ENCODE data around the gene CHST3. TPM values are rescaled to one million over a fixed set of nuclear protein-coding genes. Genes with fewer than 3 reads are reported as not detected.

CHST3 gene
- total and polyA plus RNA-seq, 10 of the 15 experiments (the other 5 are each of a cell fraction or from before 2014, with no cell fraction given): 0.03 to 0.50 (median 0.05) TPM; not detected in 2

GRCh38 chr10:72034761-72035160, 70.6 kb downstream of the CHST3 start (continued):
- TF ChIP-seq, protein P1, sequence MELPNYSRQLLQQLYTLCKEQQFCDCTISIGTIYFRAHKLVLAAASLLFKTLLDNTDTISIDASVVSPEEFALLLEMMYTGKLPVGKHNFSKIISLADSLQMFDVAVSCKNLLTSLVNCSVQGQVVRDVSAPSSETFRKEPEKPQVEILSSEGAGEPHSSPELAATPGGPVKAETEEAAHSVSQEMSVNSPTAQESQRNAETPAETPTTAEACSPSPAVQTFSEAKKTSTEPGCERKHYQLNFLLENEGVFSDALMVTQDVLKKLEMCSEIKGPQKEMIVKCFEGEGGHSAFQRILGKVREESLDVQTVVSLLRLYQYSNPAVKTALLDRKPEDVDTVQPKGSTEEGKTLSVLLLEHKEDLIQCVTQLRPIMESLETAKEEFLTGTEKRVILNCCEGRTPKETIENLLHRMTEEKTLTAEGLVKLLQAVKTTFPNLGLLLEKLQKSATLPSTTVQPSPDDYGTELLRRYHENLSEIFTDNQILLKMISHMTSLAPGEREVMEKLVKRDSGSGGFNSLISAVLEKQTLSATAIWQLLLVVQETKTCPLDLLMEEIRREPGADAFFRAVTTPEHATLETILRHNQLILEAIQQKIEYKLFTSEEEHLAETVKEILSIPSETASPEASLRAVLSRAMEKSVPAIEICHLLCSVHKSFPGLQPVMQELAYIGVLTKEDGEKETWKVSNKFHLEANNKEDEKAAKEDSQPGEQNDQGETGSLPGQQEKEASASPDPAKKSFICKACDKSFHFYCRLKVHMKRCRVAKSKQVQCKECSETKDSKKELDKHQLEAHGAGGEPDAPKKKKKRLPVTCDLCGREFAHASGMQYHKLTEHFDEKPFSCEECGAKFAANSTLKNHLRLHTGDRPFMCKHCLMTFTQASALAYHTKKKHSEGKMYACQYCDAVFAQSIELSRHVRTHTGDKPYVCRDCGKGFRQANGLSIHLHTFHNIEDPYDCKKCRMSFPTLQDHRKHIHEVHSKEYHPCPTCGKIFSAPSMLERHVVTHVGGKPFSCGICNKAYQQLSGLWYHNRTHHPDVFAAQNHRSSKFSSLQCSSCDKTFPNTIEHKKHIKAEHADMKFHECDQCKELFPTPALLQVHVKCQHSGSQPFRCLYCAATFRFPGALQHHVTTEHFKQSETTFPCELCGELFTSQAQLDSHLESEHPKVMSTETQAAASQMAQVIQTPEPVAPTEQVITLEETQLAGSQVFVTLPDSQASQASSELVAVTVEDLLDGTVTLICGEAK (IDR thresholded peaks at IDR 0.05; ENCODE audit: borderline replicate concordance): no peak
- TF ChIP-seq NFIC (IDR thresholded peaks at IDR 0.05; ENCODE audit: low read depth, low read length) (no peak), ZBTB4 (CRISPR knock-in tag; IDR thresholded peaks at IDR 0.05) (no peak), RCOR1 (conservative IDR thresholded peaks at IDR 0.05; ENCODE audit: low read depth, low read length) (no peak), E2F4 (IDR thresholded peaks at IDR 0.05; ENCODE audit: low read depth, low read length) (no peak)

Data from GM12878 (cell line).